ENCODE data around the gene DDX60. TPM values are rescaled to one million over a fixed set of nuclear protein-coding genes. Genes with fewer than 3 reads are reported as not detected.
"Not testable (repeated sequence)": the region's sequence is repeated elsewhere in the genome, so short reads cannot be mapped to it uniquely, and the experiment has no call there.

DDX60 gene
- total RNA-seq, result 100 to 1,000 TPM; 125 to 127 TPM

- no peaks in the 10 kb centered on the region for H3K27me3 Mint-ChIP-seq
- peaks cover 83% of the 10 kb centered on the region for H3K36me3 Mint-ChIP-seq (ENCODE audit: low read depth)
- ChIA-PET POLR2A (interaction anchor here (0.7 to 1.4 kb wide), 3 partner anchors 162 to 1087 kb away, joined by 3 to 8 read pairs (median 4); partner anchors contain the start of gene DDX60L), CTCF (interaction anchor here (0.9 to 1.9 kb wide), 4 partner anchors 14 to 167 kb away, joined by 3 to 10 read pairs (median 3); no protein-coding TSS in a partner anchor)
- peaks cover 23% of the 10 kb centered on the region for H3K9me3 Mint-ChIP-seq
- H3K4me1 Mint-ChIP-seq, result peaks cover 67% of the 10 kb centered on the region
- DNase-seq, result peak; percentile 94
- peak within 1 kb of the TSS; percentile 97 for H3K4me3 Mint-ChIP-seq
- H3K27ac Mint-ChIP-seq, result peak within 1 kb of the TSS; percentile 99
These were observed at the start of gene DDX60 for GRCh38 chr4:168318266-168318895. Gene DDX60, minus strand, starts transcription at chr4:168318752. Its CDS starts 7,493 bp downstream, at chr4:168311259.

- peaks cover 18% of the 10 kb centered on the region for H3K9me3 Mint-ChIP-seq
- DNase-seq, result no peak
- CTCF ChIA-PET, result no interaction called here
- H3K27me3 Mint-ChIP-seq, result no peaks in the 10 kb centered on the region
- POLR2A ChIA-PET, result no interaction called here
- peaks cover 88% of the 10 kb centered on the region for H3K36me3 Mint-ChIP-seq (ENCODE audit: low read depth)
- no peak overlapping the region for H3K27ac Mint-ChIP-seq
- H3K4me1 Mint-ChIP-seq, result peaks cover 20% of the 10 kb centered on the region
- no peak overlapping the region for H3K4me3 Mint-ChIP-seq
These were observed 48.5 kb upstream of the DDX60 start for GRCh38 chr4:168367065-168367464.

- DNase-seq, result no peak
- Mint-ChIP-seq H3K36me3 (ENCODE audit: low read depth) (peaks cover 86% of the 10 kb centered on the region), H3K4me1 (peaks cover 21% of the 10 kb centered on the region), H3K27ac (no peak overlapping the region), H3K4me3 (no peak overlapping the region), H3K27me3 (no peaks in the 10 kb centered on the region), H3K9me3 (peaks cover 20% of the 10 kb centered on the region)
- ChIA-PET POLR2A (no interaction called here), CTCF (interaction anchor here (0.6 to 1.5 kb wide), 3 partner anchors 8 to 102 kb away, joined by 4 to 8 read pairs (median 4); no protein-coding TSS in a partner anchor)
These were observed 43.5 kb upstream of the DDX60 start for GRCh38 chr4:168362025-168362401.

GRCh38 chr4:168361365-168362024 lies 42.9 kb upstream of the DDX60 start:
- Mint-ChIP-seq H3K4me3 (no peak overlapping the region), H3K4me1 (peaks cover 22% of the 10 kb centered on the region), H3K9me3 (peaks cover 23% of the 10 kb centered on the region), H3K36me3 (ENCODE audit: low read depth) (peaks cover 88% of the 10 kb centered on the region), H3K27ac (no peak overlapping the region), H3K27me3 (no peaks in the 10 kb centered on the region)
- POLR2A ChIA-PET, result no interaction called here
- DNase-seq, result no peak
- CTCF ChIA-PET, result interaction anchor here (1.2 to 1.5 kb wide), 2 partner anchors 8 to 13 kb away, joined by 4 to 8 read pairs; no protein-coding TSS in a partner anchor

- no peak overlapping the region for H3K4me3 Mint-ChIP-seq
- peaks cover 22% of the 10 kb centered on the region for H3K4me1 Mint-ChIP-seq
- POLR2A ChIA-PET, result no interaction called here
- H3K27me3 Mint-ChIP-seq, result no peaks in the 10 kb centered on the region
- H3K9me3 Mint-ChIP-seq, result peaks cover 23% of the 10 kb centered on the region
- no peak overlapping the region for H3K27ac Mint-ChIP-seq
- H3K36me3 Mint-ChIP-seq (ENCODE audit: low read depth), result peaks cover 85% of the 10 kb centered on the region
- CTCF ChIA-PET, result no interaction called here
- no peak for DNase-seq
These were observed 41.7 kb upstream of the DDX60 start for GRCh38 chr4:168360271-168360670.

GRCh38 chr4:168357941-168358340 lies 39.4 kb upstream of the DDX60 start:
- H3K27me3 Mint-ChIP-seq, result no peaks in the 10 kb centered on the region
- H3K9me3 Mint-ChIP-seq, result peaks cover 22% of the 10 kb centered on the region
- no peak overlapping the region for H3K27ac Mint-ChIP-seq
- ChIA-PET CTCF (no interaction called here), POLR2A (no interaction called here)
- DNase-seq, result no peak
- no peak overlapping the region for H3K4me3 Mint-ChIP-seq
- peaks cover 69% of the 10 kb centered on the region for H3K36me3 Mint-ChIP-seq (ENCODE audit: low read depth)
- H3K4me1 Mint-ChIP-seq, result peaks cover 10% of the 10 kb centered on the region

- CTCF ChIA-PET, result interaction anchor here (2.3 kb wide), 1 partner anchor 9 kb away, joined by 8 read pairs; no protein-coding TSS in a partner anchor
- no peak overlapping the region for H3K27ac Mint-ChIP-seq
- H3K9me3 Mint-ChIP-seq, result peaks cover 41% of the 10 kb centered on the region
- no peak overlapping the region for H3K4me3 Mint-ChIP-seq
- H3K36me3 Mint-ChIP-seq (ENCODE audit: low read depth), result peaks cover 50% of the 10 kb centered on the region
- H3K27me3 Mint-ChIP-seq, result peaks cover 12% of the 10 kb centered on the region
- POLR2A ChIA-PET, result no interaction called here
- no peak for DNase-seq
- H3K4me1 Mint-ChIP-seq, result peaks cover 2% of the 10 kb centered on the region
These were observed 35.2 kb upstream of the DDX60 start for GRCh38 chr4:168353746-168354145.

GRCh38 chr4:168337550-168337940 lies 19.0 kb upstream of the DDX60 start:
- Mint-ChIP-seq H3K27ac (no peak overlapping the region), H3K27me3 (no peaks in the 10 kb centered on the region), H3K9me3 (peaks cover 6% of the 10 kb centered on the region), H3K36me3 (ENCODE audit: low read depth) (no peaks in the 10 kb centered on the region), H3K4me1 (peaks cover 6% of the 10 kb centered on the region), H3K4me3 (no peak overlapping the region)
- DNase-seq, result no peak
- POLR2A ChIA-PET, result no interaction called here
- CTCF ChIA-PET, result no interaction called here

GRCh38 chr4:168336837-168337549 lies 18.4 kb upstream of the DDX60 start:
- H3K9me3 Mint-ChIP-seq, result peaks cover 4% of the 10 kb centered on the region
- H3K4me1 Mint-ChIP-seq, result peaks cover 6% of the 10 kb centered on the region
- H3K36me3 Mint-ChIP-seq (ENCODE audit: low read depth), result no peaks in the 10 kb centered on the region
- CTCF ChIA-PET, result no interaction called here
- H3K27ac Mint-ChIP-seq, result no peak overlapping the region
- no peak for DNase-seq
- POLR2A ChIA-PET, result no interaction called here
- no peak overlapping the region for H3K4me3 Mint-ChIP-seq
- H3K27me3 Mint-ChIP-seq, result no peaks in the 10 kb centered on the region

- no peaks in the 10 kb centered on the region for H3K27me3 Mint-ChIP-seq
- no peak for DNase-seq
- no peak overlapping the region for H3K4me3 Mint-ChIP-seq
- no peak overlapping the region for H3K27ac Mint-ChIP-seq
- POLR2A ChIA-PET, result no interaction called here
- H3K4me1 Mint-ChIP-seq, result peaks cover 6% of the 10 kb centered on the region
- H3K36me3 Mint-ChIP-seq (ENCODE audit: low read depth), result no peaks in the 10 kb centered on the region
- CTCF ChIA-PET, result interaction anchor here (0.8 to 1.0 kb wide), 3 partner anchors 8 to 21 kb away, joined by 3 read pairs; no protein-coding TSS in a partner anchor
- no peaks in the 10 kb centered on the region for H3K9me3 Mint-ChIP-seq
These were observed 17.1 kb upstream of the DDX60 start for GRCh38 chr4:168335621-168336020.

- peaks cover 9% of the 10 kb centered on the region for H3K27me3 Mint-ChIP-seq
- no peaks in the 10 kb centered on the region for H3K36me3 Mint-ChIP-seq (ENCODE audit: low read depth)
- POLR2A ChIA-PET, result no interaction called here
- CTCF ChIA-PET, result interaction anchor here (0.5 kb wide), 1 partner anchor 95 kb away, joined by 5 read pairs; no protein-coding TSS in a partner anchor
- no peak overlapping the region for H3K27ac Mint-ChIP-seq
- no peak for DNase-seq
- no peaks in the 10 kb centered on the region for H3K9me3 Mint-ChIP-seq
- H3K4me1 Mint-ChIP-seq, result peaks cover 6% of the 10 kb centered on the region
- no peak overlapping the region for H3K4me3 Mint-ChIP-seq
These were observed 15.5 kb upstream of the DDX60 start for GRCh38 chr4:168334053-168334452.

- H3K4me1 Mint-ChIP-seq, POLR2A ChIA-PET, CTCF ChIA-PET: not testable (repeated sequence)
These were observed 12.0 kb upstream of the DDX60 start for GRCh38 chr4:168330575-168330974.

GRCh38 chr4:168325591-168325990 lies 7.0 kb upstream of the DDX60 start:
- peaks cover 38% of the 10 kb centered on the region for H3K36me3 Mint-ChIP-seq (ENCODE audit: low read depth)
- ChIA-PET POLR2A (no interaction called here), CTCF (no interaction called here)
- peaks cover 17% of the 10 kb centered on the region for H3K4me1 Mint-ChIP-seq
- DNase-seq, result no peak
- no peak overlapping the region for H3K4me3 Mint-ChIP-seq
- H3K27ac Mint-ChIP-seq, result no peak overlapping the region
- peaks cover 9% of the 10 kb centered on the region for H3K27me3 Mint-ChIP-seq
- peaks cover 25% of the 10 kb centered on the region for H3K9me3 Mint-ChIP-seq

More at GRCh38 chr4:168330575-168330974, 12.0 kb upstream of the DDX60 start:
- not testable (repeated sequence) for H3K27me3 Mint-ChIP-seq; H3K4me3 Mint-ChIP-seq; H3K9me3 Mint-ChIP-seq; H3K27ac Mint-ChIP-seq; DNase-seq; H3K36me3 Mint-ChIP-seq (ENCODE audit: low read depth)

Data from activated CD4-positive, alpha-beta T cell treated with anti-CD3 and anti-CD28 coated beads, Interleukin-2, amount 10 ng/mL, durations not matched to agents 7 days and 5 days (primary cell).